HEK293 (cell line): ENCODE results near the gene ANKS6.

Experiments
- CTCF ChIP-seq: fragments of 450-650 bp; formaldehyde crosslinking; IDR thresholded peaks from 2 replicates; pipeline ENCODE4 v1.5.1; 2016; ENCODE audit warnings: missing biosample characterization, missing genetic modification characterization
- KLF1 ChIP-seq: fragments of 450-650 bp; formaldehyde crosslinking; IDR thresholded peaks from 2 replicates; pipeline ENCODE4 v1.5.1; 2016; ENCODE audit warnings: missing biosample characterization, missing genetic modification characterization
- SP2 ChIP-seq: fragments of 450-650 bp; formaldehyde crosslinking; IDR thresholded peaks from 2 replicates; pipeline ENCODE4 v1.5.1; 2016; ENCODE audit warnings: missing biosample characterization, missing genetic modification characterization
- ZBTB49 ChIP-seq: fragments of 450-650 bp; formaldehyde crosslinking; IDR thresholded peaks from 2 replicates; pipeline ENCODE4 v1.5.1; 2016; ENCODE audit warnings: missing biosample characterization, missing genetic modification characterization, low read depth
- ZNF10 ChIP-seq: fragments of 450-650 bp; formaldehyde crosslinking; IDR thresholded peaks from 2 replicates; pipeline ENCODE4 v1.5.1; 2017; ENCODE audit warnings: missing biosample characterization, missing genetic modification characterization
- ZNF311 ChIP-seq: fragments of 450-650 bp; formaldehyde crosslinking; IDR thresholded peaks from 2 replicates; pipeline ENCODE4 v1.5.1; 2017; ENCODE audit warnings: missing biosample characterization, missing genetic modification characterization, borderline replicate concordance
- ZNF362 ChIP-seq: fragments of 450-650 bp; formaldehyde crosslinking; IDR thresholded peaks from 2 replicates; pipeline ENCODE4 v1.5.1; 2016; ENCODE audit warnings: missing biosample characterization, missing genetic modification characterization

- TF ChIP-seq CTCF (tag by site-specific recombination) (no peak), ZNF10 (tag by site-specific recombination) (no peak), ZNF362 (tag by site-specific recombination) (no peak), ZBTB49 (tag by site-specific recombination) (no peak), KLF1 (no peak), ZNF311 (tag by site-specific recombination) (no peak), SP2 (no peak)
Measured at GRCh38 chr9:98838868-98839565, 42.7 kb upstream of the ANKS6 start.
